Measurements from ENCODE around the gene TBCK.

DNA sequence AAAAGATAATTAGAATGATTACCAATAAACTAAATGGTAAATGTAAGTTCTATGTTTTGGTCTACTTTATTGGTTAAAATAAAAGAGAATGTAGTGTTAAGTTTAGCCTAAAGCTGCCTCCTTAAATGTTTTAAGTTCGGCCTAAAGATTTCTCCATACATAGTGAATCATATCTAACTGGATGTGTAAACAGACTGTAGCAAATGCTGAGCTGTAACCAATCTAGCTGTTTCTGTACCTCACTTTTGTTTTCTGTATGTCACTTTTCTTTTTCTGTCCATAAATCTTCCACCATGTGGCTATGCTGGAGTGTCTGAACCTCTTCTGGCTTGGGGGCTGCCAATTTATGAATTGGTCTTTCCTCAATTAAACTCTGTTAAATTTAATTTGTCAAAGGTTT is 121.2 kb downstream of the TBCK start:
- no peak for TF ChIP-seq TAF1 (IDR thresholded peaks at IDR 0.05; ENCODE audit: borderline replicate concordance, low read depth, low read length)
- no peak for TF ChIP-seq POLR2A (IDR thresholded peaks at IDR 0.05; ENCODE audit: low read depth, low read length)
- no peak for TF ChIP-seq POLR2AphosphoS5 (IDR thresholded peaks at IDR 0.05; ENCODE audit: low read depth, low read length)
